Activated CD8-positive, alpha-beta memory T cell treated with anti-CD3 and anti-CD28 coated beads, Interleukin-2, amount 50 U/mL, for 1 hour (primary cell): ENCODE data around the gene CACNA1C.

Experiments
- DNase-seq: peaks from one replicate; pipeline ENCODE4 v3.0.0-alpha.2; 2020; ENCODE audit errors: extremely low read depth

Gene CACNA1C

GRCh38 chr12:2297658-2298057 lies 244.9 kb downstream of the CACNA1C start:
- DNase-seq: no peak

DNA sequence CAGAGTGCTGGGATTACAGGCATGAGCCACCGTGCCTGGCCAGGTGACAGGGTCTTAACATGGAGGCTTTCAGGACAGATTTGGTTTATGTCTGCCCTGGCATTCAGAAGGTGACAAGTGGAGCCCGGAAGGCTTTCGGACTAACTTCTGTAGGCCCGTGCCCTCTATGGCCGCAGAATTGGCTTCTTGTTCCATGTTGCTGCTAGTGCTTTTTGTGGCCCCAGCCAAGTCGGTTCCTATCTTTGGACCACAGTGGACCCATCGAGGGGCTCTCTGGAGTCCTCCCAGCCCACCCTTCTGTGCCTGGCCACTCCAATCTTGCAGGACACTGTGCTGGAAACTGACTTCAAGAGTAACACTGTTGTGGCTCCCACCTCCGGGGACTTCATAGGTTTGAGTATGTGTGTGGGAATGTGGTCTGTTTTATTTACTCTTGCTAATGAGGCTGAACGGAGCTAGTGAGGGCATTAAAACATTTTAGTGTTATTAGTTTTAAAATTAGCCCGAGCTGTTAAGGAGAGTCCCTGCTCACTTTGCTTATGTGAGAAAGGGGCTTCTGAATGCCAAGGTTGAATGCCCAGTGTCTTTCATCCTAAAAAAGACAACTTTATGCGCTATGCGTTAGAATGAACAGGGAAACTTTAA lies 245.9 kb downstream of the CACNA1C start:
- no peak for DNase-seq

- DNase-seq: no peak
Observed at GRCh38 chr12:2299206-2299605, 246.4 kb downstream of the CACNA1C start.

DNA sequence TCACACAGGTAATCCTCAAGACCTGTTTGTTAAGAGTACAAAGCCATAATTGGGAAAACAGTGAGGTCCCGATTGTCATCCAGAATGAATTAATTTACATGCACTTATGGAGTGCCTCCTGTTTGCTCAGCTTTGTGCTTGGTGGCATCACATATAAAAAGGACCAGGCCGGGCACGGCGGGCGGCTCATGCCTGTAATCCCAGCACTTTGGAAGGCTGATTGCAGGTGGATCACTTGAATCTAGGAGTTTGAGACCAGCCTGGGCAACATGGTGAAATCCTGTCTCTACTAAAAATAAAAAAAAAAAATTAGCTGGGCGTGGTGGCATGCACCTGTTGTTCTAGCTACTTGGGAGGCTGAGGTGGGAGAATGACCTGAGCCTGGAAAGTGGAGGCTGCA lies 247.4 kb downstream of the CACNA1C start:
- DNase-seq: no peak

GRCh38 chr12:2300886-2301285 lies 248.1 kb downstream of the CACNA1C start:
- DNase-seq: no peak

DNA sequence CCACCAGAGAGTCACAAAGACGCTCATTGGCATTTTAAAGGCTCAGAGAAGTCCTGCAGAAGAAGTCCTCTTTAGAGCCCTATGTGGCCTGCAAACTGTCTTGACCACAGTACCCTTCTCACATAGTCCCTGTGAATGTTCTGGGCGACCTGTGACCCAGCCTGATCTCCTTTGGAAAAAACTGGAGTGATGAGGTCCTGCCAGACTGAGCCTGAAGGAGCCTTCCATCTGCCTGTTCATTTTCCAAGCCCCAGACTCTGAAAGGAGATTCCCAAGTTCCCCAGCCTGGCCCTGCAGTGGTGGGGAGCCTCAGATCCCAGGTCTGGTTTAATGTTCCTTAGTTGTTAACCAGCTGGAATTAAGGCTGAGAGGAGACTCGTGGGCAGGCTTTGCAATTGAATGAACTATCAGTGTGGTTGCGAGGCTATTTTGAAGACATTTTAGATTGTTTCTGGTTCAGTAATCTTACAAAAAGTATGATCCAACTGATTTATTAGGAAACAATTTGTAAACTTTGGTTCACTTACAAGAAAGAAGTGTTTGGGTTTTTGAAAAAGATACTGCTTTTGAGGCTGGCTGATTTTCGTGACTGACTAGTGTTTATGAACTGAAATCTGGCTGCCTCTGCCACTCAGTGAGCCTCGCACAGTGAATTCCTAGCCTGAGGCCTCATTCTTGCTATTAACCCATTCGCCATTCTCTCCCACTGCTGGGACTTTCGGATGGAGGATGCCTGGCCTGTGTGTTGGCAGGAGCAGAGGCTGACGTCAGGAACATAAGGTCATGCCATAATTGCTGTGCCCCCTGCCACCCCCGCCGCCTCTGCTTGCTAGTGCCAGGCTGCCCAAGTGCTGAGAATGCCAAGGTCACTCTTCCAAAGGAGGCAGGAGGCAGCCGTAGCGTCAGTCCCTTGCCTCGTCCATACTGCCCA lies 249.0 kb downstream of the CACNA1C start:
- DNase-seq: no peak

DNA sequence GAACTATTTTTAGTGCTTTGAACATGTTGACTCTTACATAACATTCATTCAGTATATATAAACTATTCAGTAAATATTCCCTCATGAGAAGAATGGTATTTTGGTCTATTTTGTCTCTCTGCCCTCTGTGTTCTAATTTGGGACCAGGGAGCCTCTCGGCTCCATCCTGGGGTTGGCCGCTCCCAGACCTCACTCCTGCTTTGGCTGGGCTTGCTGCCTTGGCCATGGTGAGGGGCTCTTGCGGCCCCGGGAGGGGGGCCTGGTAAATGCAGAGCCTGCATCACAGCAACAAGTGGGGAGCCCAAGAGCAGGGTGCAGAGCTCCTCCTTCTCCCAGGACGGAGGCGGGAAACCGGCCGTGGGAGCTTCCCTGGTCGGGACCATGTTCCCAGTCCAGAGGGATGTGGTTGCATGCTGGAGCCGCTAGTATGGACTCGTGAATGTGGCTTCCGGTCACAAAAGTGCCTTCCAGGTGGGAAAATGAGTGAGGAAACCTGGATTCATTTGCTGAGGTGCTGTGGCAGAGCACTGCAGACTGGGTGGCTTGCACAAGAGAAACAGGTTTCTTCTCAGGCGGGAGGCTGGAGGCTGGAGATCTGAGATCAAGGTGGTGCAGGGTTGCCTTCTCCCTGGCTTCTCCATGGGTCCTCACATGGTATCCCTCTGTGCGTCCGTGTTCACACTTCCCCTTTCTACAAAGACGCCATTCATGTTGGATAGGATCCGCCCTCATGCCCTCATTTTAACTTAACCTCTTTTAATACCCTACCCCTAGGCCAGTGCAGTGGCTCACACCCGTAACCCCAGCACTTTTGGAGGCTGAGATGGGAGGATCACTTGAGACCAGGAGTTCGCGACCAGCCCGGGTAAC lies 250.2 kb downstream of the CACNA1C start:
- no peak for DNase-seq

DNA sequence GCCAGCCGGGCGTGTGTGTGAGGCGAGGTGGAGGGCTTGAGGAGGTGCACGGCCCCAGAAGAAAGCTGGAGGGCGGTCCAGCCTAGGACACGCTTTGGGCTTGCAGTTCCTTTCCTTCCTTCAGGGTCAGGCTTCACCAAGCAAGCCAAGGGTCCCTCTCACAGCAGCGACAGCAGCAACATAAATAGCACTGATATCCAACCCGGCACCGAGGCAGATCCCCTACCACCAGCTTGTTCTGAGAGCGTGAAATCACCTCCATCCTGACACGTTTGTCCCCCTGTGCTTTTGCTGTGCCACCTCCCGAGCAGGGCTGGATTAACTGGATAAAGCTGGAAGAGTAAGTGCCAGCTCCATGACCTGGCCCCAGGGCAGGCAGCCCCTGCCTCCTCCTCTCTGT lies 251.4 kb downstream of the CACNA1C start:
- DNase-seq: no peak

DNA sequence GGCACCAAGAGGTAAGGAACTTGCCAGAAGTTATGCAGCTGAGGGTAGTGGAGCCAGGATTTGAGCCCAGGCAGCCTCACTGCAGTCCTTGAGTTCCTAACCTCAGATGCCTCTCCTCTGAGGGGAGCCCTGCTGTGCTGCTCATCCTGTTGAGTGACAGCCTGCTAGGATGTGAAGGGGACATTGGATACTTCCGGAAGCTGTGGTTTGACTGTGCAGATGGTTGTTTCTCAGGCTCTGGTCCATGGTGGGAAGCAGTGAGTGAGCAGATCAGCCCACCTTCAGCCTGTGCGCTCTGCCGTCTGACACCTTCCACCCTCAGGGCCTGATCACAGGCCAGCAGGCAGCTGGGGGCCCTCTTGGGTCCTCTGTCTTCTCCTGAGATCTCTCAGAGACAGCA lies 253.2 kb downstream of the CACNA1C start:
- DNase-seq: no peak

DNA sequence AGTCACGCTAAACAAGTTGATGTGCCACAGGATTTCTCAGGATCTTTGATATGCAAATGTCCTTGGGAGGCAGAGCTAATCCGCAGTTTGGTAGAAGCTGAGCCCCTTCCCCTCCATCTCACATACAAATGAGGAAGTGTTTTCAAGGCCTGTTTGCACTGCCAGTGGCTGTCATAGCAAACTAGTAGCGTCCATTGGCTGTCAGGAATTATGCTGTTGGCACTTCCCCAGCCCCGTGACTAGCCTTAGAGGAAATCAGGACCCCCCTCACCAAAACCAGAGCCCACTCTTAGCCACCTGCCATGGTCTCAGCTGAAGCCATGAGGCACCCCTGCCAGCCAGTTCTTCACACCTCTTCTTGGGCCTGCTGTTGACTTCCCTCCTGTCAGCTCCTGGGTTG lies 253.9 kb downstream of the CACNA1C start:
- DNase-seq: no peak

GRCh38 chr12:2307550-2307949 lies 254.8 kb downstream of the CACNA1C start:
- DNase-seq: no peak

GRCh38 chr12:2309647-2310046 lies 256.9 kb downstream of the CACNA1C start:
- DNase-seq: no peak

DNA sequence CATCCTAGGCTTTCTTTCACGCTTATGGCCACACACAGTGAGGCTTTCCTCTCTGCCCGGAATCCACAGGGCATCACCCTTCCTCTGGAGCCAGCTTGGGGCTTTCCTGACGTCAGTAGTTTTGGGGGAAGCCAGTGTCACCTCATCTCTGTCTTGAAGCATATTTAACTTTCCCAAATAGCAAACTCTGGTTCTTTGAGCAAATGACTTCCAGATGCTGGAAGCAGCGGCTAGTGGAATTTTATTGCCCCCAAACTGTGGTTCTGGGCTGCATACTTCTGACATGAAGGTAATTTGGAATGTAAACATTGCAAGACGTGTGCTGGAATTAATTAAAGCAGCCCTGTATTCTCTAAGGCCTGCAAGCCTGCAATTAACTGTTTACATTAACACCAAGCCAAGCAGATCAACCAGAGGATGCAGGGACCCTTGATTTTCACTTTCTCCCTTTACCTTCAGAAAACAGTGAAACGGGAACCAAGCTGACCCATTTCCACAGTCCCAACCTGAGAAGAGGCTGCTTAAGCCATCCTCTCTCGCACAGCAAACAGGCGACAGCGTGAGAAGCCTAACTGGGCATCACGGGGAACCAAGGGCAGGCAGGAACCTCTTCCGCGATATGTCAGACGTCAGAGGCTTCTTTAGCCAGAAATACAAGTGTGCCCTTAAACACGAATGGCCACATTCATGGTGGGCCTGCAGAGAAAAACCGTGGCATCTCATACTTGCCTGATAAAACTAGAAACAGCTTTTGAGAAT lies 258.4 kb downstream of the CACNA1C start:
- no peak for DNase-seq

- DNase-seq: no peak
Observed at GRCh38 chr12:2312175-2312574, 259.4 kb downstream of the CACNA1C start.

DNA sequence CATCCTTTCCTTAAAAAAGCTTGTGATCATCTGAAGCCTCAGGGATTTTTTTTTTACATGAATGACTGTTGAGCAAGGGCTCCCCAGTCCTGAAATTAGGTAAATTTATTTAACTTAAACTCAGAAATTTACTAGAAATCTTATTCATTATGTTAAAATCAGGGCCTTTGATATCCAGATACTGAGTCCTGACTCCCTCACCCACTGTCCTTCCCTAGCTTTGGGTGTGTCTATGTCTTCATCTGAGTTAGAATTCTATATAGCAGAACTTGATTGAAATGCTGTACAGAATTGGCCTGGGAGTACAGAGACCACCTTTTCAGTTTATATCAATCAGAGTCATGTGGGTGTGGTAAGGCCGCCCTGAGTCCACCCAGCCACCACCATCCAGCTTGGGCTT lies 260.0 kb downstream of the CACNA1C start:
- no peak for DNase-seq

GRCh38 chr12:2314492-2314891 lies 261.7 kb downstream of the CACNA1C start:
- DNase-seq: no peak

GRCh38 chr12:2317772-2318171 lies 265.0 kb downstream of the CACNA1C start:
- no peak for DNase-seq

GRCh38 chr12:2318286-2318685 lies 265.5 kb downstream of the CACNA1C start:
- DNase-seq: no peak

GRCh38 chr12:2319136-2319535 lies 266.3 kb downstream of the CACNA1C start:
- DNase-seq: no peak

GRCh38 chr12:2319737-2320506 lies 267.1 kb downstream of the CACNA1C start:
- no peak for DNase-seq

- DNase-seq: no peak
Observed at GRCh38 chr12:2320841-2321240, 268.1 kb downstream of the CACNA1C start.
